Panc1 (cell line): Measurements from ENCODE around the gene SEC63. TPM values are rescaled to one million over a fixed set of nuclear protein-coding genes. Genes with fewer than 3 reads are reported as not detected.
"Not testable (repeated sequence)": the region's sequence is repeated elsewhere in the genome, so short reads cannot be mapped to it uniquely, and the experiment has no call there.

Experiments used
- ATAC-seq: fragments of 200-7000 bp; cut with Tn5 transposase; 2 replicates; pipeline ENCODE4 v1.9.1; 2020; ENCODE audit warnings: mild to moderate bottlenecking, moderate library complexity
- BruUV-seq: library from RNA; stranded (reverse); fragments of 400-500 nt; replicated peaks from 2 replicates; lab custom pipeline; 2021; lab: Mats Ljungman, UMichigan
- CTCF ChIA-PET: fragments of 300-600 bp; sonication (Branson Sonifier 250); formaldehyde crosslinking; loops from one replicate; lab custom pipeline; 2022; ENCODE audit warnings: antibody characterized with exemption; lab: Charles Lee
- POLR2A ChIA-PET: fragments of 300-600 bp; sonication (Branson Sonifier 250); formaldehyde crosslinking; loops from one replicate; lab custom pipeline; 2022; ENCODE audit warnings: antibody characterized with exemption; lab: Charles Lee
- DNase-seq: peaks from one replicate; pipeline ENCODE4 v3.0.0-alpha.2; 2010; ENCODE audit warnings: low read depth, low spot score
- H3K27ac ChIP-seq: 2 replicates; pipeline ENCODE4 v1.5.1; 2011; ENCODE audit warnings: mild to moderate bottlenecking, low read length, inconsistent platforms
- H3K27me3 ChIP-seq: fragments of 200-500 bp; sonication (Bioruptor generic); 2 replicates; pipeline ENCODE4 v1.6.0; 2014; ENCODE audit warnings: low read length, inconsistent platforms; ENCODE audit not compliant: control insufficient read depth, insufficient read depth
- H3K36me3 ChIP-seq: fragments of 200-500 bp; sonication (Bioruptor generic); 2 replicates; pipeline ENCODE4 v1.5.1; 2014; ENCODE audit warnings: inconsistent platforms, mild to moderate bottlenecking, low read length, moderate library complexity; ENCODE audit not compliant: control insufficient read depth, insufficient read depth
- H3K4me1 ChIP-seq: 2 replicates; pipeline ENCODE4 v1.5.1; 2011; ENCODE audit warnings: inconsistent platforms, mild to moderate bottlenecking, low read length, moderate library complexity; ENCODE audit not compliant: control insufficient read depth, insufficient read depth
- H3K4me3 ChIP-seq, 2 experiments: 2 replicates each; pipeline ENCODE4 v1.5.1; 2011 to 2012; ENCODE audit warnings: low read depth in 2 of 2, low read length in 2 of 2, mild to moderate bottlenecking in 2 of 2, inconsistent platforms in 1 of 2, moderate library complexity in 1 of 2
- H3K9me3 ChIP-seq: fragments of 200-500 bp; sonication (Bioruptor generic); 2 replicates; pipeline ENCODE4 v1.5.1; 2014; ENCODE audit warnings: low read depth, mild to moderate bottlenecking, inconsistent platforms, low read length, moderate library complexity; ENCODE audit not compliant: control insufficient read depth, insufficient read depth
- POLR2AphosphoS5 ChIP-seq: IDR thresholded peaks from 2 replicates; pipeline ENCODE4 v1.6.1; 2012; ENCODE audit warnings: mild to moderate bottlenecking, low read depth, low read length, moderate library complexity
- SIN3A ChIP-seq: IDR thresholded peaks from 2 replicates; pipeline ENCODE4 v1.6.1; 2012; ENCODE audit warnings: low read depth, mild to moderate bottlenecking, low read length, moderate library complexity, borderline replicate concordance; ENCODE audit not compliant: insufficient read depth
- TCF7L2 ChIP-seq: IDR thresholded peaks from 2 replicates; pipeline ENCODE4 v1.6.1; 2011; ENCODE audit warnings: mild to moderate bottlenecking, low read depth, low read length, inconsistent platforms
- in situ Hi-C: cut with HindIII; loops from 2 replicates; pipeline ENCODE4 v1.10.0; 2016; ENCODE audit warnings: low sequenced_read_pairs, low pct_unique_long_range_greater_than_20kb
- intact Hi-C: fragments of 100-400 bp; cut with micrococcal nuclease; formaldehyde crosslinking; loops from one replicate; pipeline ENCODE4 v1.10.0; 2022; ENCODE audit not compliant: unreplicated experiment
- total RNA-seq: library from RNA; stranded (reverse); gene quantifications from one replicate; pipeline ENCODE4 v1.2.1, GENCODE V29; 2021; ENCODE audit not compliant: unreplicated experiment
- TF ChIP-seq, protein P1 (sequence below): fragments of 450-650 bp; IDR thresholded peaks from 2 replicates; pipeline ENCODE4 v1.5.1; 2017; ENCODE audit warnings: mild to moderate bottlenecking
- TF ChIP-seq, protein P2 (sequence below), 2 experiments: IDR thresholded peaks; 2 replicates each; pipeline ENCODE4 v1.6.1; 2011 to 2012; ENCODE audit warnings: low read depth in 2 of 2, control low read depth in 1 of 2, low read length in 1 of 2, mild to moderate bottlenecking in 1 of 2, moderate library complexity in 1 of 2; ENCODE audit not compliant: insufficient read depth in 1 of 2

Gene SEC63
- total RNA-seq, 1 experiment from 2014 or later: 172 TPM

GRCh38 chr6:107894809-107895396, 63.1 kb downstream of the SEC63 start:
- BruUV-seq: no TSS peak
- Histone ChIP-seq H3K4me3 (no peak overlapping the region), H3K4me1 (no peaks in the 10 kb centered on the region), H3K27me3 (no peaks in the 10 kb centered on the region), H3K27ac (no peak overlapping the region), H3K9me3 (no peaks in the 10 kb centered on the region), H3K36me3 (peaks cover 16% of the 10 kb centered on the region)
- ATAC-seq (no peak), DNase-seq (no peak)
- intact Hi-C loops (no loop called here), in situ Hi-C loops (no loop called here)
- POLR2A ChIA-PET: interaction anchor here (0.6 kb wide), 1 partner anchor 19 kb away, joined by 4 read pairs; no protein-coding TSS in a partner anchor
- TF ChIP-seq, protein P1, sequence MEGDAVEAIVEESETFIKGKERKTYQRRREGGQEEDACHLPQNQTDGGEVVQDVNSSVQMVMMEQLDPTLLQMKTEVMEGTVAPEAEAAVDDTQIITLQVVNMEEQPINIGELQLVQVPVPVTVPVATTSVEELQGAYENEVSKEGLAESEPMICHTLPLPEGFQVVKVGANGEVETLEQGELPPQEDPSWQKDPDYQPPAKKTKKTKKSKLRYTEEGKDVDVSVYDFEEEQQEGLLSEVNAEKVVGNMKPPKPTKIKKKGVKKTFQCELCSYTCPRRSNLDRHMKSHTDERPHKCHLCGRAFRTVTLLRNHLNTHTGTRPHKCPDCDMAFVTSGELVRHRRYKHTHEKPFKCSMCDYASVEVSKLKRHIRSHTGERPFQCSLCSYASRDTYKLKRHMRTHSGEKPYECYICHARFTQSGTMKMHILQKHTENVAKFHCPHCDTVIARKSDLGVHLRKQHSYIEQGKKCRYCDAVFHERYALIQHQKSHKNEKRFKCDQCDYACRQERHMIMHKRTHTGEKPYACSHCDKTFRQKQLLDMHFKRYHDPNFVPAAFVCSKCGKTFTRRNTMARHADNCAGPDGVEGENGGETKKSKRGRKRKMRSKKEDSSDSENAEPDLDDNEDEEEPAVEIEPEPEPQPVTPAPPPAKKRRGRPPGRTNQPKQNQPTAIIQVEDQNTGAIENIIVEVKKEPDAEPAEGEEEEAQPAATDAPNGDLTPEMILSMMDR: no peak
- TF ChIP-seq TCF7L2 (no peak), POLR2AphosphoS5 (no peak), SIN3A (no peak)
- TF ChIP-seq, protein P2, sequence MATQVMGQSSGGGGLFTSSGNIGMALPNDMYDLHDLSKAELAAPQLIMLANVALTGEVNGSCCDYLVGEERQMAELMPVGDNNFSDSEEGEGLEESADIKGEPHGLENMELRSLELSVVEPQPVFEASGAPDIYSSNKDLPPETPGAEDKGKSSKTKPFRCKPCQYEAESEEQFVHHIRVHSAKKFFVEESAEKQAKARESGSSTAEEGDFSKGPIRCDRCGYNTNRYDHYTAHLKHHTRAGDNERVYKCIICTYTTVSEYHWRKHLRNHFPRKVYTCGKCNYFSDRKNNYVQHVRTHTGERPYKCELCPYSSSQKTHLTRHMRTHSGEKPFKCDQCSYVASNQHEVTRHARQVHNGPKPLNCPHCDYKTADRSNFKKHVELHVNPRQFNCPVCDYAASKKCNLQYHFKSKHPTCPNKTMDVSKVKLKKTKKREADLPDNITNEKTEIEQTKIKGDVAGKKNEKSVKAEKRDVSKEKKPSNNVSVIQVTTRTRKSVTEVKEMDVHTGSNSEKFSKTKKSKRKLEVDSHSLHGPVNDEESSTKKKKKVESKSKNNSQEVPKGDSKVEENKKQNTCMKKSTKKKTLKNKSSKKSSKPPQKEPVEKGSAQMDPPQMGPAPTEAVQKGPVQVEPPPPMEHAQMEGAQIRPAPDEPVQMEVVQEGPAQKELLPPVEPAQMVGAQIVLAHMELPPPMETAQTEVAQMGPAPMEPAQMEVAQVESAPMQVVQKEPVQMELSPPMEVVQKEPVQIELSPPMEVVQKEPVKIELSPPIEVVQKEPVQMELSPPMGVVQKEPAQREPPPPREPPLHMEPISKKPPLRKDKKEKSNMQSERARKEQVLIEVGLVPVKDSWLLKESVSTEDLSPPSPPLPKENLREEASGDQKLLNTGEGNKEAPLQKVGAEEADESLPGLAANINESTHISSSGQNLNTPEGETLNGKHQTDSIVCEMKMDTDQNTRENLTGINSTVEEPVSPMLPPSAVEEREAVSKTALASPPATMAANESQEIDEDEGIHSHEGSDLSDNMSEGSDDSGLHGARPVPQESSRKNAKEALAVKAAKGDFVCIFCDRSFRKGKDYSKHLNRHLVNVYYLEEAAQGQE (IDR thresholded peaks at IDR 0.05; ENCODE audit: insufficient read depth in 1 of 2, low read depth in 2 of 2, low read length in 1 of 2): no peak
- CTCF ChIA-PET: no interaction called here

- CTCF ChIA-PET, H3K9me3 ChIP-seq, H3K4me3 ChIP-seq, H3K27me3 ChIP-seq, in situ Hi-C loops, ATAC-seq, H3K4me1 ChIP-seq, POLR2A ChIA-PET, BruUV-seq, DNase-seq, intact Hi-C loops, H3K27ac ChIP-seq: not testable (repeated sequence)
- H3K36me3 ChIP-seq: peaks cover 11% of the 10 kb centered on the region
Measured at GRCh38 chr6:107890431-107890830, 67.6 kb downstream of the SEC63 start.

DNA sequence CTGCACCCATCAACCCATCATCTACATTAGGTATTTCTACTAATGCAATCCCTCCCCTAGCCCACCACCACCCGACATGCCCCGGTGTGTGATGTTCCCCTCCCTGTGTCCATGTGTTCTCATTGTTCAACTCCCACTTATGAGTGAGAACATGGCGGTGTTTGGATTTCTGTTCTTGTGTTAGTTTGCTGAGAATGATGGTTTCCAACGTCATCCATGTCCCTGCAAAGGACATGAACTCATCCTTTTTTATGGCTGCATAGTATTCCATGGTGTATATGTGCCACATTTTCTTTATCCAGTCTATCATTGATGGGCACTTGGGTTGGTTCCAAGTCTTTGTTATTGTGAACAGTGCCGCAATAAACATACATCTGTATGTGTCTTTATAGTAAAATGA, 72.1 kb downstream of the SEC63 start:
- intact Hi-C loops: not testable (repeated sequence)

More for the DNA sequence above, 72.1 kb downstream of the SEC63 start:
- H3K4me3 ChIP-seq, DNase-seq, H3K27me3 ChIP-seq, ATAC-seq, H3K27ac ChIP-seq, H3K4me1 ChIP-seq, CTCF ChIA-PET, BruUV-seq, H3K36me3 ChIP-seq, in situ Hi-C loops, POLR2A ChIA-PET, H3K9me3 ChIP-seq: not testable (repeated sequence)
